ENCODE data around the gene ZCCHC4.

Gene ZCCHC4

GRCh38 chr4:25410820-25411529, 98.4 kb downstream of the ZCCHC4 start:
- no peak for TF ChIP-seq RARB (CRISPR knock-in tag; IDR thresholded peaks at IDR 0.05)
- no peak for TF ChIP-seq ESRRG (CRISPR knock-in tag; IDR thresholded peaks at IDR 0.05)
- no peak for TF ChIP-seq OSR1 (CRISPR knock-in tag; IDR thresholded peaks at IDR 0.05)
- TF ChIP-seq ZNF70 (CRISPR knock-in tag; IDR thresholded peaks at IDR 0.05): no peak
- no peak for TF ChIP-seq TCF4 (CRISPR knock-in tag; IDR thresholded peaks at IDR 0.05; ENCODE audit: borderline replicate concordance)
- TF ChIP-seq TOX (CRISPR knock-in tag; IDR thresholded peaks at IDR 0.05; ENCODE audit: borderline replicate concordance): no peak
- TF ChIP-seq ZNF565 (CRISPR knock-in tag; conservative IDR thresholded peaks at IDR 0.05; ENCODE audit: low read depth): no peak
- no peak for TF ChIP-seq CSRNP3 (CRISPR knock-in tag; IDR thresholded peaks at IDR 0.05)
- no peak for TF ChIP-seq CSDC2 (CRISPR knock-in tag; IDR thresholded peaks at IDR 0.05)
- TF ChIP-seq GLIS3 (CRISPR knock-in tag; IDR thresholded peaks at IDR 0.05): no peak
- TF ChIP-seq ARNTL (CRISPR knock-in tag; IDR thresholded peaks at IDR 0.05; ENCODE audit: borderline replicate concordance, low read depth): no peak
- TF ChIP-seq TSHZ2 (CRISPR knock-in tag; IDR thresholded peaks at IDR 0.05): no peak
- no peak for TF ChIP-seq ZNF8 (CRISPR knock-in tag; IDR thresholded peaks at IDR 0.05)
- TF ChIP-seq POU6F1 (CRISPR knock-in tag; IDR thresholded peaks at IDR 0.05; ENCODE audit: borderline replicate concordance, low read depth): no peak
- ATAC-seq: no peak

- ATAC-seq: no peak
- TF ChIP-seq CSRNP3 (CRISPR knock-in tag; IDR thresholded peaks at IDR 0.05) (no peak), ZNF8 (CRISPR knock-in tag; IDR thresholded peaks at IDR 0.05) (no peak), ESRRG (CRISPR knock-in tag; IDR thresholded peaks at IDR 0.05) (no peak), ISL1 (CRISPR knock-in tag; IDR thresholded peaks at IDR 0.05) (no peak), ZFP3 (CRISPR knock-in tag; IDR thresholded peaks at IDR 0.05) (no peak)
Measured at GRCh38 chr4:25413261-25413660, 100.7 kb downstream of the ZCCHC4 start.

- TF ChIP-seq TSHZ2 (CRISPR knock-in tag; IDR thresholded peaks at IDR 0.05) (no peak), GLIS3 (CRISPR knock-in tag; IDR thresholded peaks at IDR 0.05) (no peak), ARNTL (CRISPR knock-in tag; IDR thresholded peaks at IDR 0.05; ENCODE audit: borderline replicate concordance, low read depth) (no peak), ESRRG (CRISPR knock-in tag; IDR thresholded peaks at IDR 0.05) (no peak)
- no peak for ATAC-seq
Measured at GRCh38 chr4:25417014-25417413, 104.4 kb downstream of the ZCCHC4 start.

All from SK-N-SH treated with all-trans-retinoic acid at 6 μM for 48 hours (cell line).